Pancreas (tissue), 10 donors: ENCODE measurements around the gene PROSER2. TPM values are rescaled to one million over a fixed set of nuclear protein-coding genes. Genes with fewer than 3 reads are reported as not detected.
"Not testable (repeated sequence)": the region's sequence is repeated elsewhere in the genome, so short reads cannot be mapped to it uniquely, and the experiment has no call there.

Experiments
- ATAC-seq, 4 donors: fragments of 200-7000 bp; cut with Tn5 transposase; one replicate each; pipeline versions ENCODE4 v1.8.0 to v1.9.1; 2020; ENCODE audit warnings: mild to moderate bottlenecking in 4 of 4, moderate library complexity in 4 of 4
- DNase-seq, 6 donors: peaks; one replicate each; pipeline ENCODE4 v3.0.0-alpha.2; 2020
- FAIRE-seq: peaks from 2 replicates; lab custom pipeline; 2012; peaks lifted over from hg19 to GRCh38; lab: Jason Lieb, UNC
- H3K27ac ChIP-seq, 4 donors: fragments of 200-600 bp; sonication (generic); 1 replicate in 3 of 4; 2 replicates in 1 of 4; pipeline versions ENCODE4 v1.5.0 to v1.8.0; 2020
- H3K27me3 ChIP-seq, 4 donors: fragments of 200-600 bp; one replicate each; pipeline ENCODE4 v1.8.0; 2021
- H3K36me3 ChIP-seq, 3 donors: fragments of 200-600 bp; sonication (generic) in 1 of 3; one replicate each; pipeline versions ENCODE4 v1.5.0 to v1.8.0; 2020 to 2021
- H3K4me1 ChIP-seq, 3 donors: fragments of 200-600 bp; one replicate each; pipeline ENCODE4 v1.8.0; 2021
- H3K4me3 ChIP-seq, 4 donors: fragments of 200-600 bp; sonication (generic) in 2 of 4; one replicate each; pipeline versions ENCODE4 v1.5.0 to v1.8.0; 2020 to 2021
- H3K9me3 ChIP-seq, 4 donors: fragments of 200-600 bp; one replicate each; pipeline ENCODE4 v1.8.0; 2021
- WGBS, 2 donors: extraction: QIAGEN DNeasy Blood & Tissue Kit; methylation state at CpG; one replicate each; pipeline ENCODE4 v1.1.7; 2013; 5-methylcytosine and 5-hydroxymethylcytosine counted together
- intact Hi-C, 3 donors: fragments of 100-400 bp; cut with DNase I; formaldehyde crosslinking; loops; one replicate each; pipeline versions ENCODE4 v1.11.1 to v1.14.2; 2022
- polyA plus RNA-seq, 2 donors: library from polyadenylated mRNA; stranded (reverse); fragments of 200-250 nt; gene quantifications; one replicate each; pipeline ENCODE4 v1.2.3, GENCODE V29; 2013
- total RNA-seq, 6 donors: library from RNA; stranded (reverse); fragmentation: NEBNext Ultra II Directional in 4 of 6; extraction: Animal tissue kit (Norgen Biotek cat#: 25700) in 4 of 6; gene quantifications; one replicate each; pipeline versions ENCODE4 v1.2.1 to v1.2.4, GENCODE V29; 2021 to 2023
- TF ChIP-seq, protein P1 (sequence below), 4 donors: fragments of 200-600 bp; sonication (generic) in 3 of 4; IDR thresholded peaks; one replicate each; pipeline versions ENCODE4 v1.5.0 to v1.8.0; 2021; ENCODE audit warnings: antibody characterized with exemption in 4 of 4
- donor health status: healthy with polysubstance abuse.
- donor health status: DM: no; HTN: no; CAD: no; lungs with moderate emphysema.
- donor health status: DM: no; HTN: no; CAD: no.
- donor health status: control.
- donor health status: control.
- donor health status: Bipolar disorder and iron deficiency.
- donor health status: DM: yes; HTN: yes; CAD: no.
- donor health status: DM: no; HTN: no; CAD: no.
- donor health status: DM: no; HTN: no; CAD: no.
- donor health status: DM: yes; HTN: yes; CAD: no.

PROSER2 gene
- total and polyA plus RNA-seq, 8 donors: 5.7 to 21.2 (median 11.0) TPM

GRCh38 chr10:11885437-11886137 is 62.4 kb downstream of the PROSER2 start:
- 72 to 76% methylated on average over 13 of the region's 13 CpGs for WGBS, 2 donors
- FAIRE-seq (no peak), DNase-seq (no peak), ATAC-seq (no peak)
- TF ChIP-seq, protein P1, sequence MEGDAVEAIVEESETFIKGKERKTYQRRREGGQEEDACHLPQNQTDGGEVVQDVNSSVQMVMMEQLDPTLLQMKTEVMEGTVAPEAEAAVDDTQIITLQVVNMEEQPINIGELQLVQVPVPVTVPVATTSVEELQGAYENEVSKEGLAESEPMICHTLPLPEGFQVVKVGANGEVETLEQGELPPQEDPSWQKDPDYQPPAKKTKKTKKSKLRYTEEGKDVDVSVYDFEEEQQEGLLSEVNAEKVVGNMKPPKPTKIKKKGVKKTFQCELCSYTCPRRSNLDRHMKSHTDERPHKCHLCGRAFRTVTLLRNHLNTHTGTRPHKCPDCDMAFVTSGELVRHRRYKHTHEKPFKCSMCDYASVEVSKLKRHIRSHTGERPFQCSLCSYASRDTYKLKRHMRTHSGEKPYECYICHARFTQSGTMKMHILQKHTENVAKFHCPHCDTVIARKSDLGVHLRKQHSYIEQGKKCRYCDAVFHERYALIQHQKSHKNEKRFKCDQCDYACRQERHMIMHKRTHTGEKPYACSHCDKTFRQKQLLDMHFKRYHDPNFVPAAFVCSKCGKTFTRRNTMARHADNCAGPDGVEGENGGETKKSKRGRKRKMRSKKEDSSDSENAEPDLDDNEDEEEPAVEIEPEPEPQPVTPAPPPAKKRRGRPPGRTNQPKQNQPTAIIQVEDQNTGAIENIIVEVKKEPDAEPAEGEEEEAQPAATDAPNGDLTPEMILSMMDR (IDR thresholded peaks at IDR 0.05): no peak
- Histone ChIP-seq H3K36me3 (no peaks in the 10 kb centered on the region), H3K27me3 (no peaks in the 10 kb centered on the region), H3K4me1 (no peaks in the 10 kb centered on the region), H3K4me3 (no peak overlapping the region), H3K27ac (no peak overlapping the region), H3K9me3 (no peaks in the 10 kb centered on the region)
- intact Hi-C loops: no loop called here

DNA sequence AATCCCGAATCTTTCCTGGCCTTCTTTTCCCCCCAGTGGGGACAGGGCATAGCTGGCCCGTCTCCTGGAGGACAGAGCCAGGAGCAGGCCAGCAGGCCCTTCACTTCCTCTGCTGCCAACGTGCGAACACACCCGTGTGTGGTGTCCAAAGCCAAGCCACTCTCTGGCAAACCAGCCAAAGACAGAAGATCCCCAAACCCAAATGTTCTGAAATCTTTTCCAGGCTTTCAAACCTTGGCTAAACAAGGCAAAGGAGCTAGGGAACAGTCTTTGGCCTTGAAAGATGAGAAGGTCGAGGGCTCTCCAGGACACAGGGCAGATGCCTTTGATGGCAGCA is 63.0 kb downstream of the PROSER2 start:
- no peak overlapping the region for H3K4me3 ChIP-seq
- H3K27ac ChIP-seq: no peak overlapping the region
- H3K4me1 ChIP-seq: no peaks in the 10 kb centered on the region
- FAIRE-seq (no peak), ATAC-seq (no peak), DNase-seq (no peak)
- WGBS, 2 donors: 68 to 82% methylated on average over 6 of the region's 6 CpGs
- no peaks in the 10 kb centered on the region for H3K9me3 ChIP-seq
- intact Hi-C loops: no loop called here
- no peaks in the 10 kb centered on the region for H3K36me3 ChIP-seq
- TF ChIP-seq, protein P1 (IDR thresholded peaks at IDR 0.05): no peak
- no peaks in the 10 kb centered on the region for H3K27me3 ChIP-seq

DNA sequence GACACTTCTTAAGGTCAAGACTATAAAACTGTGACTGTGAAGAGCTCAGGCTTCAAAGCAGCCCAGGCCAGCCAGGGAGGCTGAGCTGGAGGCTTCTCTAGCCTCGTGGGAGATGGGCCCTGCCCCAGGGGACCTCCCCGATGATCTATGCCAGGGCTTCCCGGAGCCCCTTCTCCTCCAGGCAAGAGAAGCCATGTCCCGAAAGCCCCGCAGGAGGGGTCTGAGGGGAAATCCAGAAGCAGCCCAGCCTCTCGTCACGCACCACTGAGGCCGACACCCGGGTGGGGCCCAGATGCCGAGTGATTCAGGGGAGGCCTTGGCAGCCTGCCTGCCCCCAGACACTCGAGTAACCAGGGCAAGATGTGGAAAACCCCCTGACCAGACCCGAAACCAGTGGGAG is 63.7 kb downstream of the PROSER2 start:
- FAIRE-seq: no peak

GRCh38 chr10:11887381-11888227 is 64.4 kb downstream of the PROSER2 start:
- intact Hi-C loops: no loop called here
- FAIRE-seq: no peak
- TF ChIP-seq, protein P1 (IDR thresholded peaks at IDR 0.05): no peak
- no peak for ATAC-seq
- Histone ChIP-seq H3K27me3 (no peaks in the 10 kb centered on the region), H3K4me1 (no peaks in the 10 kb centered on the region), H3K27ac (no peak overlapping the region), H3K4me3 (no peak overlapping the region), H3K9me3 (no peaks in the 10 kb centered on the region), H3K36me3 (no peaks in the 10 kb centered on the region)
- 84 to 88% methylated on average over 16 of the region's 16 CpGs for WGBS, 2 donors
- DNase-seq: no peak

More for the DNA sequence above, 63.7 kb downstream of the PROSER2 start:
- Histone ChIP-seq H3K4me1 (no peaks in the 10 kb centered on the region), H3K27ac (no peak overlapping the region), H3K9me3 (no peaks in the 10 kb centered on the region), H3K36me3 (no peaks in the 10 kb centered on the region), H3K4me3 (no peak overlapping the region), H3K27me3 (no peaks in the 10 kb centered on the region)
- TF ChIP-seq, protein P1 (IDR thresholded peaks at IDR 0.05): no peak
- intact Hi-C loops: no loop called here
- WGBS, 2 donors: 79 to 83% methylated on average over 12 of the region's 12 CpGs
- no peak for ATAC-seq
- no peak for DNase-seq

DNA sequence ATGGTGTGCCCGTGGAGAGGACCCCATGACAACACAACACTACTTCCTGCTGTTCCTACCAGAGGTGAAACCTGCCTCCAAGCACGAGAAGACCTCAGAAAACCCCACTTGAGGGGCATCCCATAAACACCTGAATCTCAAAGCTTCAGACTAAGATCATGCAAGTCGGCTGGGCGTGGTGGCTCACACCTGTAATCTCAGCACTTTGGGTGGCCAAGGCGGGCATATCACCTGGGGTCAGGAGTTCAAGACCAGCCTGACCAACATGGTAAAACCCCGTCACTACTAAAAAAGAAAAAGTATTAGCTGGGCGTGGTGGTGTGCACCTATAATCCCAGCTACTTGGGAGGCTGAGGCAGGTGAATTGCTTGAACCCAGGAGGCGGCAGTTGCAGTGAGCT is 66.1 kb downstream of the PROSER2 start:
- H3K27me3 ChIP-seq, H3K4me3 ChIP-seq, H3K27ac ChIP-seq, H3K4me1 ChIP-seq, ATAC-seq, FAIRE-seq, H3K9me3 ChIP-seq, H3K36me3 ChIP-seq, intact Hi-C loops, DNase-seq: not testable (repeated sequence)
- WGBS, 2 donors: 80 to 81% methylated on average over 8 of the region's 8 CpGs
